ENCODE results near the gene FBXW10B.
"Not testable (repeated sequence)": the region's sequence is repeated elsewhere in the genome, so short reads cannot be mapped to it uniquely, and the experiment has no call there.

Gene FBXW10B

DNA sequence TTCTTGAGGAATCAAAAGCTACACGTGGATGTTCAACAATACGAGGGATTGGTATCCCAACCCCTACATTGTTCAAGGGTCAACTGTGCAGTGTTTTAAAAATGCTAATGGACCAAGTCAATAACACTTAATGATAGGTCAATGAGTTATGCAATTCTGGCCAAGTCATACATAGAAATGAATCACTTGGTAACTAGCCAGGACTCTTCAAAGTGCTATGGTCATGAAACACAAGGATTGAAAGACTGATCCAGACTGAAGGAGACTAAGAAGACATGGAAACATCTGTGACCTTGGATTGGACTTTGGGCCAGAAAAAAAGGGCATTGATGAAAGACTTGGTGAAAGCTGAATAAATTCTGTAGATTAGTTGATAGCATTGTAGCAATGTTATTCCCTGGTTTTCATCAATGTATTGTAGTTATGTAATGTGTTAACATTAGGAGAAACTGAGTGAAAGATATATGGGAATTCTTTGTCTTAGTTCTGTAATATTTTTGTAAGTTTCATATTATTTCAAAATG, 11.5 kb upstream of the FBXW10B start:
- not testable (repeated sequence) for DNase-seq

DNA sequence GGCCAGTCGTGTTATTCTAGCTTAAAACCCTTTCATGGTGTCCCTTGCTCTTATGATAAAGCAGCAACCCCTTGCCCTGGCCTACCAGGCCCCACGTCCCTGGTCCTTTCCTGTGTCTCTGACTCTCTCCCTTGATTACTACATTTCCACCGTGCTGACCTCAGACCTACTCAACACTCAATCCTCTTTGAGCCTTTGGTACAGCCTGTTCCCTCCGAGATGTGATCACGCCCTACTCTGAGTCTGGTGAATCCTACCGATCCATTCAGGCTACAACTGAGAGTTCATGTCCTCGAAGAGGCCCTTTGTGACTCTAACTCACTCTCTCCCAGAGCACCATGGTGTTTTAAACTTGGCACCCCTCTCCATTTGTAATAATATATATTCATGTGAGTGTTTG, 10.5 kb upstream of the FBXW10B start:
- peak; percentile 34 for DNase-seq

DNA sequence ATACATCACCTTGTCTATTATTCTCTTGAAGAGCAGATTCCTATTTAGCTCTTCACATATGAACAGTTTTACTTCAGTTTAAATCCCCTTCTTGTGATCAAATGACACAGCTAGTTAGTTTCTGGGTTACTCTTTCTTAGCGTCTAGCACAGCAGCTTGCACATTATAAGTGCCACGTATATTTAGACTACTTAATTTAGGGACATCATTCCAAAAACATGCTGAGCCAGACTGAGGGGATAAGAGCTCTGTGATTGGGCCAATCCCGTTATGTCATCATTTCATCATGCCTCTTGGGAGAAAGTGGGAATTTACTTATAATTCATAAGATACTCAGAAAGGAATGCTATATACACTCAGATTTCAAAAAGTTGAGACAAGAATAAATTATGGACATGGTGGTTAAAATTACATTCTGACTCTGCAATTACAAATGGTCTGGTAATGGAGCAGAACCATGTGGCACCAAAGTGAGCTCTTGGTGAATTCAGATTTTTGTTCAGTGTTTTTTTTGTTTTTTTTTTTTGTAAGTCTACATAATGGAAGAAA, 4.2 kb upstream of the FBXW10B start:
- DNase-seq: not testable (repeated sequence)

DNA sequence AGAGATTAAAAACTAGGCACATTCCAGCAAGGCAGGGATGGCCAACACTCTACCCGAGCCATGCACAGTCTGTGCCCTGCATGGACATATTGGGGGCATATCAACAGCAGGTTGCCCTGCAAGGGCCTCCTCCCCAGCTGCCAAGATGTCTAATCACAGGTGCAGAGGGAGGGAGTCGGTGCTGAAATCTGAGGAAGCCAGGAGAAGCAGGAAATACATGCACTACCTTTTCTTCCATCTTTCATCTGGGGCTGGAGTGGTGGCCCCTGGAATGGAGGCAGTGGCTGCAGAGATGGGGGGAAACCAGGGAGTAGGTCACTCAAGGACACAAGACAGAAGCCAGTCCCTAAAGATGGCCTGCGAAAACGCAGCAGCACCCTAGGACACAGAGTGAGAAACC, 3.8 kb upstream of the FBXW10B start:
- not testable (repeated sequence) for DNase-seq

DNA sequence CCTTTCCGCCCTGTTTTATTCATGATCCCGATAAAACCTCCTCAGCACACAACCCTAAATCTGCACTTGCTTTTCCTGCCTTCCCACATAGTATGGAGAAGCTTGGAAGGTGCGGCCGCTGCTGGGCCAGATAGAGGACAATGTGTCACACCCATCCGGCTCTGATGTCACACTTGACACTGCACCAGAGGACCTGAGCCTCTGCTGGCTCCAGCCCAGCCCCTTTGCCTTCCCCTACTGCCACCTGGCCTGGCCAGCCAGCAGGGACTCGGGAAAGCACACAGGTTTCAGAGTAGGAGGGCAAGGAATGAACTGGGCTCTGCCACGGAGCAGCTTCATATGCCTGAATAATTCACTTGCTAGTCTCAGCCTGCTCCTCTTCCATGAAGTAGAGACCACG, 2.6 kb upstream of the FBXW10B start:
- not testable (repeated sequence) for DNase-seq

DNA sequence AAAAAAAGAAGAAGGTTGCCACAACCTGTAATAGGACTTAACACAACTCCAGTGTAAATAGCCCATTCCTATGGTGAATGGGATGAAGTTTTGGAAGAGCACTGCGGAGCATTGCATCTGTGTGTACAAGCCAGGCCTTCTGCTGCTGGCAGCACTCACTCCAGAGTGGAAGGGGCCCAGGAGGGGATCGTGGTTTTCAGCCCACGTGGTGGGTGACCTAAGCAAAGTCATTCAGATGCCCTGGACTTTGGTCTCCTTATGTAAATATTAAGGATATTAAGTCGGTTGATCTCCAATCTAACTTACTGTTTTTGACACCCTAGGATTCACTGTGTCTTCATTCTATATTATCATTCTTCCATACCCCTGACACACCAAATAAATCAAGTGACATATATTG, 2.7 kb downstream of the FBXW10B start:
- not testable (repeated sequence) for DNase-seq

DNA sequence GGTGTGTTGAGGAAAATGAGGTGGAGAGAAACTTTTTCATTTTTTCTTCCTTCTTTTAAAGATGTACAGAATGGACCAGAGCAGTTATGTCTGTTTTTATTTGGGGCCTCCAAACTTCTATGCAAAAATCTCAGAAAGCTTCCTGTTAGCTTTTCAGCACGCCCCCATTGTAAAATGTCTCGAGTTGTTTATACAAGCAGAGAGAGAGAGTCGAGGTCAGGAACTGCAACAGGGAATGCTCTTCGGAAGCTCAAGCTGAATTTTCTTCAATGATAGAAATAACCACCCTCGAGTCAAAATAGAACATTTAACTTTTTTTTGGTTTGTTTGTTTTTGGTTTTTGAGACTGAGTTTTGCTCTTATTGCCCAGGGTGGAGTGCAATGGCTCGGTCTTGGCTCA, 3.7 kb downstream of the FBXW10B start:
- not testable (repeated sequence) for DNase-seq

DNA sequence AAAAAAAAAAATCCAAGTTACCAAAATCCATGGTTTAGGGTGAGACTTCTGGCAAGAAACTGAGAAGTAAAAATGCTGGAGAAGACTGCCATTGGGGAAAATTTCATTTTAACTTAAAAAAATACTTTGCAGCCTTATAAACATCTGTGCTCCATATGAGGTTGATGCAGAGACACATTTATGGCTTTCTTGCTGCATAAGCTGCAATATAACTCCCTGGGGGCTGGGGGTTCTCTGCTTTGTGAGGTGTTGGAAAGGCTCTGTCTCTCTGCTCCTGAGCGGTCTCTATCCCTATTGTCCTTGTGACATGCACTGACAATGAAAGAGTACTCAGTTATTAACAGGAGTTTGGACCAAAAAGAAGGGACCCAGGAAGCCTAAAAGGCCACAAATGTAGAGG, 6.4 kb downstream of the FBXW10B start:
- DNase-seq: not testable (repeated sequence)

DNA sequence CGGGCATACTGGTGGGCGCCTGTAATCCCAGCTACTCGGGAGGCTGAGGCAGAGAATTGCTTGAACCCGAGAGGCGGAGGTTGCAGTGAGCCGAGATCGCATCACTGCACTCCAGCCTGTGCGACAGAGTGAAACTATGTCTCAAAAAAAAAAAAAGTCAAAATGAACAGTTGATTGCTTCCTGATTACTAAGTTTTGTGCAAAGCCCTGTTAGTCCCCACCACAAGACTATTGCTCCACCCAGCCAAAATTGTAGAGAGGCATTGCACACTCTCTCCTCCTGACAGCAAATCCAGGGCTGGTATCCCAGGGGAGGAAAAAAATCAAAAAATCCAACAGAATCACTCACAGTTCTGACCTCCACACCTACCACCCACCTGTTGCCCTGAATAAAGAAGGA, 26.5 kb downstream of the FBXW10B start:
- not testable (repeated sequence) for DNase-seq

DNA sequence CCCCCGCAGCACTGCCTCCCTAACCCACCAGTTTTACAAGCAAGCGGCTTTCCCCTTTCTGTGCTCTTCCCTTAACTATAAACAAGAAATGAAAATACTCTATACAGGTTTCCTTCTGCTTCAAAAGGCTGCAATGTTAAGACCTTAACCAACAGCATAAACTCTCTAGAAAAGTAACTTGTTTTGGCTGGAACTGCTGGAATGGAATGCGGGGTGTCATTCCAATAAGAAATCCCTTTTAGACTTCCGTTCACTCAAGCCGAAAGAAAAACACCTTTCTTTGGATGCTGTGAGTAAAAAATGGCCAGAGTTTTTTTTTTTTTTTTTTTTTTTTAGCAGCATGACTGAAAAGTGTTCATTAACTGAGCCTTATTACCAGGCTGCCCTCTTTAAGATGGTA, 27.5 kb downstream of the FBXW10B start:
- DNase-seq: not testable (repeated sequence)

DNA sequence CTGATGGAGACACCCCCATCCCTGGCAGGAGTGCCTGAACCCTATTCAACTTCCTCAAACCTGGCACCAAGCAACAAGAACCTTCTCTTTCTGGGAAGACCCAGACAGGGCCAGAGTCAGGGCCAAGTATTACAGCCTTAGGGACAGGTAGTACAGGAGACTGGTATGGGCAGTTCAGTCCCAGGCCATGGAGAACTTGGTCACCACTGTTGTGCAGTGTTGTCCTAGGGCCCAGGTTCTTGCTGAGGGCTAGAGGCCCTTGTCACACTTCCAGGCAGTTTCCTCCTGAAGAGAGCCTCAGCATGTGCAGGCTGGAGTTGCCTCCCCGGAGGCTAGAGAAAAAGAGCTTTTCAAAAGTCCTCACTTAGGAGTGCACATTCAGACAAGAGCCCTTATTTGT, 28.7 kb downstream of the FBXW10B start:
- DNase-seq: not testable (repeated sequence)

DNA sequence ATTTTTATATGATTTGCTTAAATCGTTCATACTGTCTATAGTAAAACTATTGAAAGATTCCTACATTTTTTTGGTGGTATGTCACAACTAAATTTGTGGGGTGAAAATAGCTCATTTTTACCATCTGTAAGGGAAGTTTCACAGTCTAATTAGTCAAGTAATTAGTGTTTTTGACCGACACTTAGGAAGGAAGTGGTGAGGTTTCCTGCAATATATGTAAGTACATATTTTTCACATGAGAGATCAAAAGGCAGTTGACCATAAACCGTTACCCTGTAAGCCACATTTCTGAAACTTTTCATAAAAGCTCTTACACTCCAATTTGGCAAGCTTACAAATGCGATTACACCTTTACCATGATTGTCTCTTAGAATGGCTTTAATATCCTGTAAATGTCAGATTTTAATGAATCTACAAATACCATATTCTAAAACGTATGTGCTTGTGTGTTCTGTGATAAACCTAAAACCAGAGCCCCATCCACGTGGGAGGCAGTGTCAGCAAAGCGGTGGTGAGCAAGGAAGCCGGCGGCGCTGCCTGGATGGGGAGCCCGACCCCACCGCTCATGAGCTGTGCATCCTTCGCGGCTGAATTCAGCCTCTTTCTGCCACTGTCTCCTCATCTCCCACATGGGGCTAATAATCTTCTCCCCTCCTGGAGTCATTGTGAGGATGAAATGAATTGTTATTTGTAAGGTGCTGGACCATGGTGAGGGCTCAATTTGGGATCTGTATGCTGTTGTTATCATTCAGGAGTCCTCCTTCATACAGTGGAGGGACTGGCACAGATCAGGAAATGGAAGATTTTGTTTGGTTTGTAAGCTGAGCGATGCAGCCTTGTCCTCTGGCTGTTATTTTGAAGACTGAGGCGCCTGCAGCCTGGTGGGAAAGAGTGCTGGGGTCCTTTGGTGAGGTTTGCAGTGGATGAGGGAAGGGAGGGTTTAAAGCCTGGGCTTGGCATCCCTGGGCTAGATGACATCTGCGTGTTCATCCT, 29.7 kb downstream of the FBXW10B start:
- not testable (repeated sequence) for DNase-seq

DNA sequence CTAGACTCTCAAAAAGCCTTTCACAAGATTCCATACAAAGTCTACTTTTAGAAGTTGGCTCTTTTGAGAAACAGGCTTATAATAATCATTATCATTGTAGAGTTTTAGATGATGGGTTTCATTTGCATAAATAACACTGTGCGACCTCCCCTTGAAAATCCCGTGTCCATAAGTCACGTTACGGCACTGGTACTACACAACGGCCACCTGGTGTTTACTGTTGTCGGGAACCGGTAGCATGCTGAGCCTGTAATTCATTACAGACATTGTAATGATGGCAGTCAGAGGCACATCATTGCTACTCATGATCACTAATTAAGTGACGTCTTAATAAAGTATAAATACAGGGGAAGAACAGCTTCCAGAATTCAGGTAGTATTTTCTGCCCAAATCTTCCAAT, 31.5 kb downstream of the FBXW10B start:
- DNase-seq: not testable (repeated sequence)

DNA sequence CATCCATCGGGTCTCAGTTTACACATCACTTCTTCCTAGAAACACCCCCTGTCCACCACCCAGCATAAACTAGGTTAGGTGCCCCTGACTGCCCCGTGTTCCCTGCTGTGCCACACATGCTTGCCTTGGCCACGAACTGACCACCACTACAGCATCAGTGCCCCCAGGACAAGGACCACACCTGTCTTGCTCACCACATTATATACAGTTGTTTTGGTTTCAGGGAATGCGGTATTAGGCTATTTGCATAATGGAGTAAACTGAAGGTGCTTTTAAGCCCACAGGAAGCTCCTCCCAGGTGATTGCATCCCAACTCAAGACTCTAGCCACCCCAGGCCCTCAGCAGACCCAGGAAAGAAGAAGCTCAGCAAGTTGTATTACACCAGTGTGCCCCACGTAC, 36.2 kb downstream of the FBXW10B start:
- DNase-seq: not testable (repeated sequence)

DNA sequence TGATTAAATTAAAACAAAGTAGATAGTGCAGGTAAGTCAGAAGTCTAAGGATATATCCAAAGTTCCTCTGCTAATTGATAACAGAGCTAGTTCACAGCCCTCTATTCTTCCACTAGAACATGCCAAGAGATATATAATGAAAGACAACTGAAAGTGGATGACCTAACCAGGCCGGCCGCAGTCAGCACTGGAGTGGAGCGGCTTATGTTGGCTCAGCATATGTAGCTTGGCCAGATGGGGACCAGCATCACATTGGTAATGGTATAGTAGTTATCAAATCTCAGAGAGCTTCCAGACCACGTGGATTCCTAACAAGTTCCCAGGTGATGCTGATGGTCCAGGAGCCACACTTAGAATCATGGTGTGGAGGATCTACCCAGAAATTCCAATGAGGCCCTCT, 38.0 kb downstream of the FBXW10B start:
- not testable (repeated sequence) for DNase-seq

DNA sequence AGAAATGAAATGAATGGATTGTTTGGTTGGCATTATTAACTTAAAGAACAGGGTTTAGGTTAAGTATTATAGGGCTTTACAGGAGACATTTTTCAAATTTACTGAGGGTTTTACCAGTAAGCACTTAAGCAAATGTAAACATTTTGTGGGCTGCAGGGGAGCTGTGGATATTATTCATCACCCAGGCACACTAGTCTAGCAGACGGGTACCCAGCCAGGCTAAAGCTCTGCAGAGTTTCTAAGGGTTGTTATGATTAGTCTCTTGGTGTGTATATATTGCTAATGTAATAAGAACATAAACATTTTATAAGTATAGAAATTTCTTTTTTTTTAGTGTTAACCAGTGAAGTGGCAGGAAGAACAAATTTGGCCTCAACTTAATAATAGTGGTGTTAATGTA, 42.7 kb downstream of the FBXW10B start:
- DNase-seq: not testable (repeated sequence)

DNA sequence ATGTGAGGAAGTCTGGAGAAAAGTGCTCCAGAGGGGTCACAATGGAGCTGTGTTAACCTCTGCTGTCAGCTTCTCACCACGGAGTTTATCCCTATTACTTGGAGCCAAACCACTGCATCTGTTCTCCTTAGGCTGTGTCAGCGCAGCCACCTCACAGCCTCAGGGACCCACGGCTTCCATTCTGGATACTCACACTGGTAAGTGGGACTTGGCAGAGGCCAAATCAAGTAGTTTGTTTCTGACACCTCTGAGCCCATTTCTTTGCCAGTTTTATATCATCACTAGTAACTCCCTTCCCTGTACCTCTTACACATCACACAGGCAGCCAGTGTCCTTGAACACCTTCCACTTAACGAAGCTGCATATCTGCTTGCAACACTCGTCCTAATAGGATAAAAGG, 44.8 kb downstream of the FBXW10B start:
- not testable (repeated sequence) for DNase-seq

DNA sequence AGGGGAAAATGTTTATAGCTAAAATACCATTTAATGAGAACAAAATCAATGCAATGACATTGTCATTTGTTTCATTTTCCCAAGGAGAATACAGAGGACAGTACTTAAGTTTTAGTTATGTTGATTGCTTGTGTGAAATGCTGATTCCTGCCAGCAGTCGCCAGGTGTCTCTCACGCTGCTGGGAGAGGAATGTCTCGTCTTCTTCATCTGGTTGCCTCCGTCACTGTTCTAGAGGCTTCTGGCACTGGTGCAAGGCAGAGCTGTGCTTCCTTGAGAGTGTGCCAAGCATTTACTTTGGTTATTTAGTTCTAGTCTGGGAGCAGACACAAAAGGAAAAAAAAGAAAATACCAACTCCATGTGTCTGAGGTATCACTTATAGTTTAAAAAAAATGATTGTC, 45.6 kb downstream of the FBXW10B start:
- DNase-seq: not testable (repeated sequence)
